Omental fat pad (tissue), 4 donors: ENCODE data around the gene B4GALT5. TPM values are rescaled to one million over a fixed set of nuclear protein-coding genes. Genes with fewer than 3 reads are reported as not detected.

Experiments
- ATAC-seq: fragments of 150-250 bp; one replicate; pipeline ENCODE4 v1.9.1; 2016; ENCODE audit warnings: mild to moderate bottlenecking, moderate library complexity; ENCODE audit not compliant: low FRiP score
- DNase-seq: peaks from one replicate; pipeline ENCODE4 v3.0.0-alpha.2; 2019; ENCODE audit warnings: low spot score
- CTCF ChIP-seq, 3 donors: fragments of 450-650 bp; IDR thresholded peaks; one replicate each; pipeline ENCODE4 v1.5.1; 2016 to 2017; ENCODE audit warnings: antibody characterized with exemption in 3 of 3, mild to moderate bottlenecking in 3 of 3, moderate library complexity in 2 of 3
- total RNA-seq, 4 donors: library from RNA; depleted of rRNA; stranded (reverse); fragments of >200 nt; gene quantifications; one replicate each; pipeline ENCODE4 v1.1.0, GENCODE V29; 2016

The B4GALT5 gene
- total RNA-seq, 4 donors from 2014 or later: 27.0 to 93.1 (median 31.3) TPM

DNA sequence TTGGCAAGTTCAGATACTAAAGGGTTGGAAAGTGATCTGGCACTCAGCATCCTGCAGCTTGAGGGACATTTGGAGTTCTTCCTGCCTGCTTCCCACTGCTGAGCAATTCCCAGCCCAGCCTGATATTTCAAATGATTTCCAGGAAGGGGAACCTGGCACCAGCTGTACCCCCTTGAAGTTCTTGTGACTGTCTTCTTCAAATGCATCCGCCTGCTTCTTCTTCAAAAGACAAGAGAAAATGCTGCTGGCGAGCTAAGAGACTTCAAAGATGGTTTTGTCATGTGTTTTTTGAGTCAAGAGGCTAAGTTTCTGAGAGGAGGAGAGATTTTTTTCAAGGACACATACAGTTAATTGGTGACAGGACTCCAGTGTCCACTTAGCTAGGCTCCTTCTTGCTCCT, 42.6 kb upstream of the B4GALT5 start:
- DNase-seq: no peak
- ATAC-seq: no peak
- no peak for TF ChIP-seq CTCF (IDR thresholded peaks at IDR 0.05)

DNA sequence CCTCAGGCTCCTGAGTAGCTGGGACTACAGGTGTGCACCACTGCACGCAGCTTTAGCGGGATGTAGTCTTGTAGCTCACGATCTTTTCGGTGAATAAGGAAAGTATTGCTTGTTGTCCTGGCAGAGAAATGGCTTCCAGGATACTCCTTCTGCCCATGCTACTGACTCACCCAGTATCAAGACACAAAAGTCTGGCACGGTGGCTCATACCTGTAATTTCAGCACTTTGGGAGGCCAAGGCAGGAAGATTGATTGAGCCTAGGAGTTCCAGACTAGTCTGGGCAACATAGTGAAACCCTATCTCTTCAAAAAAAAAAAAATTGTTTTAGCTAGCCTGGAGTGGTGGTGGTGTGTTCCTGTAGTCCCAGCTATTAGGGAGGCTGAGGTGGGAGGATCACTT, 40.9 kb upstream of the B4GALT5 start:
- TF ChIP-seq CTCF (IDR thresholded peaks at IDR 0.05): no peak
- DNase-seq (no peak), ATAC-seq (no peak)

GRCh38 chr20:49753133-49753532, 39.5 kb upstream of the B4GALT5 start:
- ATAC-seq: no peak
- no peak for DNase-seq
- no peak for TF ChIP-seq CTCF (IDR thresholded peaks at IDR 0.05)

- ATAC-seq (no peak), DNase-seq (no peak)
- no peak for TF ChIP-seq CTCF (IDR thresholded peaks at IDR 0.05)
Measured at GRCh38 chr20:49752201-49752903, 38.7 kb upstream of the B4GALT5 start.

- TF ChIP-seq CTCF (IDR thresholded peaks at IDR 0.05): no peak
- DNase-seq (no peak), ATAC-seq (no peak)
Measured at GRCh38 chr20:49751397-49751736, 37.7 kb upstream of the B4GALT5 start.

- DNase-seq: no peak
- no peak for TF ChIP-seq CTCF (IDR thresholded peaks at IDR 0.05)
- ATAC-seq: no peak
Measured at GRCh38 chr20:49750611-49751396, 37.1 kb upstream of the B4GALT5 start.

GRCh38 chr20:49749625-49750024, 35.9 kb upstream of the B4GALT5 start:
- no peak for DNase-seq
- no peak for ATAC-seq
- no peak for TF ChIP-seq CTCF (IDR thresholded peaks at IDR 0.05)
